Endothelial cell of umbilical vein (primary cell): ENCODE results near the gene LACTB. TPM values are rescaled to one million over a fixed set of nuclear protein-coding genes. Genes with fewer than 3 reads are reported as not detected.

Experiments
- BruUV-seq: library from RNA; stranded (reverse); fragments of 400-500 nt; replicated peaks from 2 replicates; lab custom pipeline; 2021; lab: Mats Ljungman, UMichigan
- CTCF ChIA-PET: fragments of 300-600, 350-600 bp; sonication (Branson Sonifier 250); formaldehyde crosslinking; loops from one replicate; lab custom pipeline; 2021; ENCODE audit warnings: antibody characterized with exemption, inconsistent platforms; lab: Charles Lee
- POLR2A ChIA-PET: fragments of 300-600, 350-600 bp; sonication (Branson Sonifier 250); formaldehyde crosslinking; loops from one replicate; lab custom pipeline; 2021; ENCODE audit warnings: antibody characterized with exemption, inconsistent platforms; lab: Charles Lee
- DNase-seq: peaks from one replicate; pipeline ENCODE4 v3.0.0-alpha.2; 2011; ENCODE audit warnings: low read depth, low spot score
- FAIRE-seq: peaks from 2 replicates; lab custom pipeline; 2011; peaks lifted over from hg19 to GRCh38; lab: Jason Lieb, UNC
- H2AFZ ChIP-seq: 2 replicates; pipeline ENCODE4 v1.6.0; 2012; ENCODE audit warnings: low read depth, low read length, control low read depth, inconsistent platforms
- H3K27ac ChIP-seq: 2 replicates; pipeline ENCODE4 v1.5.1; 2011; ENCODE audit warnings: low read depth, mild to moderate bottlenecking, control low read depth, low read length, moderate library complexity; ENCODE audit not compliant: insufficient read depth
- H3K27me3 ChIP-seq, 2 experiments: 2 replicates each; pipeline versions ENCODE4 v1.6.0 to v1.6.1; 2011; ENCODE audit warnings: low read length in 2 of 2, mixed read lengths in 1 of 2; ENCODE audit not compliant: control insufficient read depth in 2 of 2, insufficient read depth in 2 of 2
- H3K36me3 ChIP-seq, 2 experiments: 2 replicates in 1 of 2; 3 replicates in 1 of 2; pipeline ENCODE4 v1.5.1; 2011; ENCODE audit warnings: low read length in 2 of 2, mild to moderate bottlenecking in 1 of 2, moderate library complexity in 1 of 2; ENCODE audit not compliant: control insufficient read depth in 2 of 2, insufficient read depth in 2 of 2; ENCODE audit errors: extremely low read depth in 1 of 2
- H3K4me1 ChIP-seq: 3 replicates; pipeline ENCODE4 v1.5.1; 2011; ENCODE audit warnings: mild to moderate bottlenecking, low read length; ENCODE audit not compliant: control insufficient read depth, insufficient read depth; ENCODE audit errors: extremely low read depth
- H3K4me2 ChIP-seq: 2 replicates; pipeline ENCODE4 v1.6.1; 2011; ENCODE audit warnings: low read length, control low read depth, mixed read lengths; ENCODE audit not compliant: insufficient read depth
- H3K4me3 ChIP-seq, 3 experiments: fragments of 200-600 bp in 1 of 3; sonication (generic), shearing (Covaris generic) in 1 of 3; replicated peaks in 1 of 3; 2 replicates each; pipeline ENCODE4 v1.5.1; 2011 to 2016; ENCODE audit warnings: control low read depth in 3 of 3, low read length in 3 of 3, mild to moderate bottlenecking in 2 of 3, inconsistent platforms in 1 of 3, low read depth in 1 of 3, moderate library complexity in 1 of 3; ENCODE audit not compliant: insufficient read depth in 1 of 3
- H3K79me2 ChIP-seq: 2 replicates; pipeline ENCODE4 v1.6.0; 2012; ENCODE audit warnings: low read length, inconsistent platforms; ENCODE audit not compliant: control insufficient read depth, insufficient read depth
- H3K9ac ChIP-seq: replicated peaks from 2 replicates; pipeline ENCODE3; 2011; ENCODE audit warnings: low read length, control low read depth; ENCODE audit not compliant: insufficient read depth; ENCODE audit errors: extremely low read depth
- H3K9me1 ChIP-seq: replicated peaks from 3 replicates; pipeline ENCODE4 v1.6.0; 2011; ENCODE audit warnings: mild to moderate bottlenecking, low read length; ENCODE audit not compliant: control insufficient read depth, insufficient read depth; ENCODE audit errors: extremely low read depth
- H3K9me3 ChIP-seq: replicated peaks from 2 replicates; pipeline ENCODE4 v1.5.1; 2012; ENCODE audit warnings: low read length, inconsistent platforms; ENCODE audit not compliant: control insufficient read depth, insufficient read depth
- H4K20me1 ChIP-seq: replicated peaks from 2 replicates; pipeline ENCODE3; 2011; ENCODE audit warnings: mild to moderate bottlenecking, low read length; ENCODE audit not compliant: control insufficient read depth, insufficient read depth; ENCODE audit errors: extremely low read depth
- CTCF ChIP-seq, 2 donors: IDR thresholded peaks; 1 replicate in 1 of 2; 2 replicates in 1 of 2; pipeline ENCODE4 v1.5.1; 2011; ENCODE audit warnings: low read length in 2 of 2, mild to moderate bottlenecking in 2 of 2, moderate library complexity in 2 of 2, control low read depth in 1 of 2, inconsistent platforms in 1 of 2, low read depth in 1 of 2; ENCODE audit not compliant: insufficient read depth in 1 of 2; ENCODE audit errors: extremely low read depth in 1 of 2
- EZH2 ChIP-seq: IDR thresholded peaks from 2 replicates; pipeline ENCODE4 v1.6.1; 2012; ENCODE audit warnings: borderline replicate concordance, low read depth, mild to moderate bottlenecking, moderate library complexity, low read length, inconsistent platforms; ENCODE audit not compliant: severe bottlenecking
- FOS ChIP-seq: IDR thresholded peaks from 2 replicates; pipeline ENCODE4 v1.6.1; 2011; ENCODE audit warnings: mild to moderate bottlenecking, low read length, moderate library complexity, borderline replicate concordance; ENCODE audit not compliant: insufficient read depth
- GATA2 ChIP-seq: IDR thresholded peaks from 2 replicates; pipeline ENCODE4 v1.7.0; 2011; ENCODE audit warnings: low read depth, mild to moderate bottlenecking, moderate library complexity, mixed read lengths, low read length; ENCODE audit not compliant: insufficient read length, insufficient read depth
- JUN ChIP-seq: IDR thresholded peaks from 2 replicates; pipeline ENCODE4 v1.6.1; 2011; ENCODE audit warnings: borderline replicate concordance, low read depth; ENCODE audit not compliant: insufficient read length, insufficient read depth
- MAX ChIP-seq: IDR thresholded peaks from 2 replicates; pipeline ENCODE4 v1.6.1; 2011; ENCODE audit not compliant: insufficient read depth, insufficient read length
- MYC ChIP-seq: IDR thresholded peaks from one replicate; pipeline ENCODE4 v1.6.1; 2011; ENCODE audit warnings: mild to moderate bottlenecking, low read depth, low read length
- POLR2A ChIP-seq: IDR thresholded peaks from 2 replicates; pipeline ENCODE4 v1.6.1; 2012; ENCODE audit warnings: low read depth, mild to moderate bottlenecking, control low read depth, low read length
- POLR2AphosphoS5 ChIP-seq: IDR thresholded peaks from 2 replicates; pipeline ENCODE4 v1.6.1; 2012; ENCODE audit warnings: low read depth, mild to moderate bottlenecking, control low read depth, low read length, moderate library complexity; ENCODE audit not compliant: insufficient read depth
- dilution Hi-C: fragments of 300-500 bp; cut with MboI; formaldehyde crosslinking; loops from one replicate; pipeline ENCODE4 v1.15.0; 2019; ENCODE audit warnings: low sequenced_read_pairs; ENCODE audit not compliant: extremely low pct_ligation_motif_present
- intact Hi-C: fragments of 100-400 bp; cut with micrococcal nuclease; formaldehyde crosslinking; loops from one replicate; pipeline ENCODE4 v1.10.0; 2022
- polyA plus RNA-seq, 4 experiments: library from polyadenylated mRNA; depleted of rRNA in 3 of 4; stranded (reverse) in 3 of 4; unstranded in 1 of 4; fragments of >200 nt; gene quantifications; 2 replicates each; pipeline versions ENCODE4 v1.2.1 to v1.2.3, GENCODE V29; 2011 to 2012; ENCODE audit warnings: missing spikeins in 1 of 4
- total RNA-seq: library from RNA; stranded (reverse); gene quantifications from 2 replicates; pipeline ENCODE4 v1.2.3, GENCODE V29; 2021

Gene LACTB
- total and polyA plus RNA-seq, 2 donors (not counting 3 experiments of a cell fraction or from before 2014, with no cell fraction given): 14.0 to 26.1 TPM

GRCh38 chr15:63114465-63114864 lies 7.2 kb upstream of the LACTB start:
- no TSS peak for BruUV-seq
- POLR2A ChIA-PET: interaction anchor here (0.7 kb wide), 1 partner anchor 45 kb away, joined by 4 read pairs; no protein-coding TSS in a partner anchor
- Histone ChIP-seq H3K4me1 (peaks cover 2% of the 10 kb centered on the region), H4K20me1 (no peaks in the 10 kb centered on the region), H2AFZ (no peak overlapping the region), H3K79me2 (no peaks in the 10 kb centered on the region), H3K27me3 (no peaks in the 10 kb centered on the region), H3K27ac (no peak overlapping the region), H3K4me3 (no peak overlapping the region), H3K36me3 (no peaks in the 10 kb centered on the region), H3K9ac (no peak overlapping the region), H3K9me1 (no peaks in the 10 kb centered on the region), H3K9me3 (peaks cover under 1% of the 10 kb centered on the region), H3K4me2 (no peak overlapping the region)
- CTCF ChIA-PET: interaction anchor here (0.7 to 1.9 kb wide), 3 partner anchors 20 to 161 kb away, joined by 3 to 5 read pairs (median 3); no protein-coding TSS in a partner anchor
- intact Hi-C loops: no loop called here
- DNase-seq (peak; percentile 22), FAIRE-seq (peak; percentile 65)
- dilution Hi-C loops: no loop called here
- TF ChIP-seq CTCF (IDR thresholded peaks at IDR 0.05; ENCODE audit: extremely low read depth in 1 of 2, insufficient read depth in 1 of 2, low read depth in 1 of 2, low read length in 2 of 2): no peak
- no peak for TF ChIP-seq GATA2
- no peak for TF ChIP-seq FOS
- TF ChIP-seq MAX: no peak
- no peak for TF ChIP-seq POLR2A
- TF ChIP-seq MYC: no peak
- no peak for TF ChIP-seq JUN
- TF ChIP-seq POLR2AphosphoS5: no peak
- no peak for TF ChIP-seq EZH2
